ENCODE measurements around the gene KRTAP12-4.

The KRTAP12-4 gene

GRCh38 chr21:44684483-44684882 is 30.0 kb upstream of the KRTAP12-4 start:
- Histone ChIP-seq H3K27me3 (ENCODE audit: low read length) (no peaks in the 10 kb centered on the region), H3F3A (ENCODE audit: insufficient read depth) (no peaks in the 10 kb centered on the region), H4K20me1 (ENCODE audit: low read depth, low read length) (no peaks in the 10 kb centered on the region), H3K27ac (ENCODE audit: low read depth, low read length) (no peak overlapping the region), H3K79me2 (ENCODE audit: insufficient read depth, low read length) (no peaks in the 10 kb centered on the region), H3K9me3 (ENCODE audit: insufficient read depth, low read length) (no peaks in the 10 kb centered on the region), H2AFZ (ENCODE audit: low read depth, low read length, severe bottlenecking) (no peak overlapping the region), H3K36me3 (ENCODE audit: low read length) (no peaks in the 10 kb centered on the region), H3K4me3 (ENCODE audit: insufficient read depth, low read length, poor library complexity, severe bottlenecking) (no peak overlapping the region), H3K9me2 (replicated peaks; ENCODE audit: insufficient read depth, low read length) (no peaks in the 10 kb centered on the region), H3K4me2 (ENCODE audit: low read depth, low read length, poor library complexity, severe bottlenecking) (no peak overlapping the region), H3K9ac (ENCODE audit: low read length) (no peak overlapping the region)
- TF ChIP-seq EZH2phosphoT487 (conservative IDR thresholded peaks at IDR 0.05; ENCODE audit: low read length), result no peak
- no peak for TF ChIP-seq CTCF (IDR thresholded peaks at IDR 0.05; ENCODE audit: insufficient read depth, low read length, poor library complexity, severe bottlenecking)

GRCh38 chr21:44684077-44684476 is 29.6 kb upstream of the KRTAP12-4 start:
- Histone ChIP-seq H3F3A (ENCODE audit: insufficient read depth) (no peaks in the 10 kb centered on the region), H3K27me3 (ENCODE audit: low read length) (no peaks in the 10 kb centered on the region), H3K9ac (ENCODE audit: low read length) (no peak overlapping the region), H3K4me3 (ENCODE audit: insufficient read depth, low read length, poor library complexity, severe bottlenecking) (no peak overlapping the region), H3K4me2 (ENCODE audit: low read depth, low read length, poor library complexity, severe bottlenecking) (no peak overlapping the region), H3K27ac (ENCODE audit: low read depth, low read length) (no peak overlapping the region), H4K20me1 (ENCODE audit: low read depth, low read length) (no peaks in the 10 kb centered on the region), H3K9me2 (replicated peaks; ENCODE audit: insufficient read depth, low read length) (no peaks in the 10 kb centered on the region), H3K36me3 (ENCODE audit: low read length) (no peaks in the 10 kb centered on the region), H2AFZ (ENCODE audit: low read depth, low read length, severe bottlenecking) (no peak overlapping the region), H3K79me2 (ENCODE audit: insufficient read depth, low read length) (no peaks in the 10 kb centered on the region), H3K9me3 (ENCODE audit: insufficient read depth, low read length) (no peaks in the 10 kb centered on the region)
- no peak for TF ChIP-seq EZH2phosphoT487 (conservative IDR thresholded peaks at IDR 0.05; ENCODE audit: low read length)
- no peak for TF ChIP-seq CTCF (IDR thresholded peaks at IDR 0.05; ENCODE audit: insufficient read depth, low read length, poor library complexity, severe bottlenecking)

GRCh38 chr21:44682580-44683151 is 28.2 kb upstream of the KRTAP12-4 start:
- Histone ChIP-seq H4K20me1 (ENCODE audit: low read depth, low read length) (no peaks in the 10 kb centered on the region), H3K27me3 (ENCODE audit: low read length) (no peaks in the 10 kb centered on the region), H3K36me3 (ENCODE audit: low read length) (no peaks in the 10 kb centered on the region), H3K27ac (ENCODE audit: low read depth, low read length) (no peak overlapping the region), H3K9me2 (replicated peaks; ENCODE audit: insufficient read depth, low read length) (no peaks in the 10 kb centered on the region), H3K9me3 (ENCODE audit: insufficient read depth, low read length) (no peaks in the 10 kb centered on the region), H2AFZ (ENCODE audit: low read depth, low read length, severe bottlenecking) (no peak overlapping the region), H3K9ac (ENCODE audit: low read length) (no peak overlapping the region), H3K4me3 (ENCODE audit: insufficient read depth, low read length, poor library complexity, severe bottlenecking) (no peak overlapping the region), H3F3A (ENCODE audit: insufficient read depth) (no peaks in the 10 kb centered on the region), H3K4me2 (ENCODE audit: low read depth, low read length, poor library complexity, severe bottlenecking) (no peak overlapping the region), H3K79me2 (ENCODE audit: insufficient read depth, low read length) (no peaks in the 10 kb centered on the region)
- TF ChIP-seq EZH2phosphoT487 (conservative IDR thresholded peaks at IDR 0.05; ENCODE audit: low read length) (no peak), CTCF (IDR thresholded peaks at IDR 0.05; ENCODE audit: insufficient read depth, low read length, poor library complexity, severe bottlenecking) (no peak)
